Trophoblast cell (in vitro differentiated cells and primary cell): ENCODE measurements around the gene CPNE7.
"Not testable (repeated sequence)": the region's sequence is repeated elsewhere in the genome, so short reads cannot be mapped to it uniquely, and the experiment has no call there.

Experiments used
- DNase-seq, 2 donors: peaks; one replicate each; pipeline ENCODE4 v3.0.0-alpha.2; 2016
- H2AFZ ChIP-seq: 2 replicates; pipeline ENCODE4 v1.6.1; 2013; ENCODE audit warnings: low read length, moderate library complexity, mild to moderate bottlenecking; ENCODE audit not compliant: insufficient read depth, poor library complexity
- H2AK5ac ChIP-seq: 2 replicates; pipeline ENCODE4 v1.6.1; 2013; ENCODE audit warnings: mild to moderate bottlenecking, low read length
- H2BK120ac ChIP-seq: 2 replicates; pipeline ENCODE4 v1.6.1; 2013; ENCODE audit warnings: low read length, mild to moderate bottlenecking, moderate library complexity; ENCODE audit not compliant: insufficient read depth, poor library complexity
- H2BK12ac ChIP-seq: 2 replicates; pipeline ENCODE4 v1.6.1; 2013; ENCODE audit warnings: mild to moderate bottlenecking, low read length, moderate library complexity
- H2BK5ac ChIP-seq: 2 replicates; pipeline ENCODE4 v1.6.1; 2013; ENCODE audit warnings: low read length, low read depth, moderate library complexity, mild to moderate bottlenecking; ENCODE audit not compliant: poor library complexity
- H3K14ac ChIP-seq: 2 replicates; pipeline ENCODE4 v1.6.1; 2013; ENCODE audit warnings: mild to moderate bottlenecking, low read length
- H3K18ac ChIP-seq: 2 replicates; pipeline ENCODE4 v1.6.1; 2013; ENCODE audit warnings: mild to moderate bottlenecking, low read length
- H3K23ac ChIP-seq: 2 replicates; pipeline ENCODE4 v1.6.1; 2013; ENCODE audit warnings: low read length
- H3K27ac ChIP-seq: 2 replicates; pipeline ENCODE4 v1.5.1; 2013; ENCODE audit warnings: low read depth, mild to moderate bottlenecking, inconsistent platforms, low read length, moderate library complexity
- H3K27me3 ChIP-seq: 2 replicates; pipeline ENCODE4 v1.6.1; 2013; ENCODE audit warnings: inconsistent platforms, mild to moderate bottlenecking, low read length, moderate library complexity; ENCODE audit not compliant: insufficient read depth
- H3K36me3 ChIP-seq, 2 experiments: 1 replicate in 1 of 2; 2 replicates in 1 of 2; pipeline ENCODE4 v1.6.1; 2013; ENCODE audit warnings: low read length in 2 of 2, mild to moderate bottlenecking in 2 of 2, moderate library complexity in 1 of 2; ENCODE audit not compliant: insufficient read depth in 2 of 2, control insufficient read depth in 1 of 2
- H3K4ac ChIP-seq: 2 replicates; pipeline ENCODE4 v1.6.1; 2013; ENCODE audit warnings: low read depth, mild to moderate bottlenecking, low read length, moderate library complexity
- H3K4me1 ChIP-seq, 2 experiments: 1 replicate in 1 of 2; 2 replicates in 1 of 2; pipeline ENCODE4 v1.6.1; 2013; ENCODE audit warnings: low read length in 2 of 2, mild to moderate bottlenecking in 2 of 2, moderate library complexity in 1 of 2; ENCODE audit not compliant: insufficient read depth in 2 of 2, control insufficient read depth in 1 of 2
- H3K4me2 ChIP-seq: 2 replicates; pipeline ENCODE4 v1.6.1; 2013; ENCODE audit warnings: inconsistent platforms, mild to moderate bottlenecking, low read length, moderate library complexity
- H3K4me3 ChIP-seq: 2 replicates; pipeline ENCODE4 v1.5.1; 2013; ENCODE audit warnings: mild to moderate bottlenecking, low read depth, low read length, inconsistent platforms
- H3K79me1 ChIP-seq: one replicate; pipeline ENCODE4 v1.6.1; 2013; ENCODE audit warnings: low read length
- H3K79me2 ChIP-seq: 2 replicates; pipeline ENCODE4 v1.6.1; 2013; ENCODE audit warnings: low read length, mild to moderate bottlenecking; ENCODE audit not compliant: control insufficient read depth, insufficient read depth, poor library complexity
- H3K9ac ChIP-seq: 2 replicates; pipeline ENCODE4 v1.6.1; 2013; ENCODE audit warnings: mild to moderate bottlenecking, low read length
- H3K9me3 ChIP-seq: 2 replicates; pipeline ENCODE4 v1.6.1; 2013; ENCODE audit warnings: low read depth, mild to moderate bottlenecking, control low read depth, inconsistent platforms, low read length; ENCODE audit not compliant: insufficient read depth
- H4K12ac ChIP-seq: 2 replicates; pipeline ENCODE4 v1.6.1; 2013; ENCODE audit warnings: low read depth, mild to moderate bottlenecking, low read length, moderate library complexity
- H4K8ac ChIP-seq: 2 replicates; pipeline ENCODE4 v1.6.1; 2013; ENCODE audit warnings: low read depth, mild to moderate bottlenecking, low read length, moderate library complexity
- H4K91ac ChIP-seq: one replicate; pipeline ENCODE4 v1.6.1; 2013; ENCODE audit warnings: low read depth, mild to moderate bottlenecking, low read length, moderate library complexity
- WGBS: extraction: QIAGEN DNeasy Blood & Tissue Kit; methylation state at CpG from one replicate; pipeline ENCODE4 v1.1.7; 2013; ENCODE audit warnings: missing lambda C conversion rate; ENCODE audit not compliant: insufficient read length, insufficient coverage; ENCODE audit errors: extremely low coverage; 5-methylcytosine and 5-hydroxymethylcytosine counted together

The CPNE7 gene

DNA sequence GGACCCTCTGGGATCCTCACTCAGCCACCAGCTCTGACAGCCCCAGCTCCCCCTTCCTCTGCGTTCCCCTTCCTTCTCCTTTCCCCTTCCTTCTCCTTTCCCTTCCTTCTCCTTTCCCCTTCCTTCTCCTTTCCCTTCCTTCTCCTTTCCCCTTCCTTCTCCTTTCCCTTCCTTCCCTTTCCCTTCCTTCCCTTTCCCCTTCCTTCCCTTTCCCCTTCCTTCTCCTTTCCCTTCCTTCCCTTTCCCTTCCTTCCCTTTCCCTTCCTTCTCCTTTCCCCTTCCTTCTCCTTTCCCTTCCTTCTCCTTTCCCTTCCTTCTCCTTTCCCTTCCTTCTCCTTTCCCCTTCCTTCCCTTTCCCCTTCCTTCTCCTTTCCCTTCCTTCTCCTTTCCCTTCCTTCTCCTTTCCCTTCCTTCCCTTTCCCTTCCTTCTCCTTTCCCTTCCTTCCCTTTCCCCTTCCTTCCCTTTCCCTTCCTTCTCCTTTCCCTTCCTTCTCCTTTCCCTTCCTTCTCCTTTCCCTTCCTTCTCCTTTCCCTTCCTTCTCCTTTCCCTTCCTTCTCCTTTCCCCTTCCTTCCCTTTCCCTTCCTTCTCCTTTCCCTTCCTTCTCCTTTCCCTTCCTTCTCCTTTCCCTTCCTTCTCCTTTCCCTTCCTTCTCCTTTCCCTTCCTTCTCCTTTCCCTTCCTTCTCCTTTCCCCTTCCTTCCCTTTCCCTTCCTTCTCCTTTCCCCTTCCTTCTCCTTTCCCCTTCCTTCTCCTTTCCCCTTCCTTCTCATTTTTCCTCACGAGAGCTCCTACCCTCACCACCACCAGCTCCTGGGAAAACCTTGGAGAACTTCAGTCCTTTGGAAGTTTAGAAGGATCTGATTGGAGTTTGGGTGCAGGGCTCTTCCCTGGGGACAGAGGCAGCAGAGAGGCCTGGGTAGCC lies 59.2 kb downstream of the CPNE7 start:
- H3K4me3 ChIP-seq, DNase-seq, H3K4ac ChIP-seq, H4K8ac ChIP-seq, H3K36me3 ChIP-seq, H3K27me3 ChIP-seq, H2BK5ac ChIP-seq, H3K9ac ChIP-seq, H2AFZ ChIP-seq, H4K12ac ChIP-seq, H2BK120ac ChIP-seq, H3K79me1 ChIP-seq, H3K4me2 ChIP-seq, H3K27ac ChIP-seq, H3K4me1 ChIP-seq, H3K79me2 ChIP-seq, H4K91ac ChIP-seq, H3K18ac ChIP-seq, H2AK5ac ChIP-seq, H3K14ac ChIP-seq, H3K23ac ChIP-seq, H3K9me3 ChIP-seq, H2BK12ac ChIP-seq: not testable (repeated sequence)
- 100% methylated on average over 1 of the region's 2 CpGs for WGBS

DNA sequence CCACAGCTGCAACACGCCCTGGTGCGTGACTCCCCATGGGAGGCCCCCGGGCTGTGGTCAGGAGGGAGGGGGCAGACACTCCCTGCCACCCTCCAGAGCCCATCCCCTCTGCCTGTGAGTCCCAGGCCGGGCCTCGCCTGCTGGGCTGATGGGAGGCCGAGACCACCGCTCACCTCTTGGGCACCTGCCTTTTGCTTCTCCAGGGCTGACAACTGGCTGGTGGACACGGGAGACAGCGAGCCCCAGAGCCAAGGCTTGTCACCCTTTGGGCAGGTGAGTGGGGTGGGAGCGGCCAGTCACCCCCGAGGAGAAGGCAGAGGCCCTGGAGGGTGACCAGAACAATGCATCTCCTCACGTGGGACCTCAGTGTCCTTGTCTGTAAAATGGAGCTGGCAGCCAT lies 61.1 kb downstream of the CPNE7 start:
- Histone ChIP-seq H3K4me3 (no peak overlapping the region), H3K4me1 (peaks cover 0 to 7% of the 10 kb centered on the region in 2 experiments), H4K12ac (no peak overlapping the region), H4K8ac (no peak overlapping the region), H3K36me3 (no peaks in the 10 kb centered on the region), H3K4ac (no peak overlapping the region), H3K9me3 (no peaks in the 10 kb centered on the region), H3K27ac (no peak overlapping the region), H4K91ac (no peak overlapping the region), H3K9ac (no peak overlapping the region), H2BK120ac (no peak overlapping the region), H3K4me2 (no peak overlapping the region), H2AFZ (no peak overlapping the region), H3K23ac (no peak overlapping the region), H3K18ac (no peak overlapping the region), H2BK5ac (no peak overlapping the region), H3K27me3 (peaks cover 3% of the 10 kb centered on the region), H3K14ac (no peak overlapping the region), H3K79me2 (no peaks in the 10 kb centered on the region), H2AK5ac (no peak overlapping the region), H3K79me1 (no peaks in the 10 kb centered on the region), H2BK12ac (no peak overlapping the region)
- no peak for DNase-seq
- no CpG with 5 or more reads among the region's 12 CpGs for WGBS

DNA sequence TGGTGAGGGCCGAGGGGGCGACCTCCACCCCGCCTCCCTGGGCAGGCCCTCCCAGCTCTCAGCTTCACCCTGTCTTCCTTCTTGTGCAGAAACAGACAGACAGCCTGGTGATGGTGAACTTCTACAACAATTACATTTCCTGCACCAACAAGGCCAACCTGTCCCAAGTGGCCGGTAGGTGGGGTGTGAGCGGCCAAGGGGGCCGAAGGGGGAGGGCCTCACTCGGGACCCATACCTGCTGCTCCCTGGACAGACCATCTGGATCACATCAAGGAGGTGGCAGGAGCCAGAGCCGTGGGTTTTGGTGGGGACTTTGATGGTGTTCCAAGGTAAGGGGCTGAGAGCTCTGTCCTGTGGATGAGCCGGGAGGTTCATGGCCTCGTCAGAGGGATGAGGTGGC lies 61.8 kb downstream of the CPNE7 start:
- H3K9ac ChIP-seq: no peak overlapping the region
- no peak overlapping the region for H2AK5ac ChIP-seq
- no peaks in the 10 kb centered on the region for H3K9me3 ChIP-seq
- H3K23ac ChIP-seq: no peak overlapping the region
- no peaks in the 10 kb centered on the region for H3K36me3 ChIP-seq
- H4K8ac ChIP-seq: no peak overlapping the region
- H3K4me1 ChIP-seq: peaks cover 0 to 7% of the 10 kb centered on the region in 2 experiments
- no peak overlapping the region for H2AFZ ChIP-seq
- no peak overlapping the region for H2BK5ac ChIP-seq
- no peak overlapping the region for H3K4ac ChIP-seq
- no peak overlapping the region for H4K12ac ChIP-seq
- H3K27ac ChIP-seq: no peak overlapping the region
- H4K91ac ChIP-seq: no peak overlapping the region
- no peaks in the 10 kb centered on the region for H3K79me1 ChIP-seq
- H3K27me3 ChIP-seq: peaks cover 3% of the 10 kb centered on the region
- WGBS: no CpG with 5 or more reads among the region's 10 CpGs
- H2BK12ac ChIP-seq: no peak overlapping the region
- no peak overlapping the region for H3K14ac ChIP-seq
- H3K4me2 ChIP-seq: no peak overlapping the region
- H3K79me2 ChIP-seq: no peaks in the 10 kb centered on the region
- no peak overlapping the region for H2BK120ac ChIP-seq
- H3K4me3 ChIP-seq: no peak overlapping the region
- H3K18ac ChIP-seq: no peak overlapping the region
- no peak for DNase-seq

DNA sequence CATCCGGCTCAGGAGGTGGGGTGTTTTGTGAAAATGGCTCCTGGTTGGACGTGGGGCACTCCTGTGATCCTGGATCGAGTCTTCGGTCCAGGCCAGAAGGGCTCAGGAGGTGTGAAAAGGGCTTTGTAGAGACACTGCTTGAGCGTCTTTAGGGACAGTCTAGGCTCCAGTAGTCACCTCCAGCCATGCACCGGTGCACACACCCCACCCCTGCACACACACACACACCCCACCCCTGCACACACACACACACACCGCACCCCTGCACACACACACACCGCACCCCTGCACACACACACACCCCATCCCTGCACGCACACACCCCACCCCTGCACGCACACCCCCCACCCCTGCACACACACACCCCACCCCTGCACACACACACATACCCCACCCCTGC lies 62.9 kb downstream of the CPNE7 start:
- H2BK12ac ChIP-seq: no peak overlapping the region
- H3K4me2 ChIP-seq: no peak overlapping the region
- H3K9ac ChIP-seq: no peak overlapping the region
- no peak overlapping the region for H4K91ac ChIP-seq
- no peak overlapping the region for H3K23ac ChIP-seq
- no CpG with 5 or more reads among the region's 10 CpGs for WGBS
- no peaks in the 10 kb centered on the region for H3K9me3 ChIP-seq
- H2BK120ac ChIP-seq: no peak overlapping the region
- no peak overlapping the region for H3K14ac ChIP-seq
- H3K4me3 ChIP-seq: no peak overlapping the region
- no peak for DNase-seq
- no peaks in the 10 kb centered on the region for H3K79me2 ChIP-seq
- H4K12ac ChIP-seq: no peak overlapping the region
- no peaks in the 10 kb centered on the region for H3K36me3 ChIP-seq
- H3K4me1 ChIP-seq: peaks cover 0 to 7% of the 10 kb centered on the region in 2 experiments
- H3K27me3 ChIP-seq: peaks cover 3% of the 10 kb centered on the region
- no peak overlapping the region for H2AK5ac ChIP-seq
- no peaks in the 10 kb centered on the region for H3K79me1 ChIP-seq
- H2BK5ac ChIP-seq: no peak overlapping the region
- no peak overlapping the region for H3K18ac ChIP-seq
- H3K27ac ChIP-seq: no peak overlapping the region
- no peak overlapping the region for H3K4ac ChIP-seq
- H4K8ac ChIP-seq: no peak overlapping the region
- no peak overlapping the region for H2AFZ ChIP-seq
